ENCODE measurements around the gene CTTNBP2NL.

- no peak for TF ChIP-seq POLR2A (IDR thresholded peaks at IDR 0.05)
- TF ChIP-seq, protein P1, sequence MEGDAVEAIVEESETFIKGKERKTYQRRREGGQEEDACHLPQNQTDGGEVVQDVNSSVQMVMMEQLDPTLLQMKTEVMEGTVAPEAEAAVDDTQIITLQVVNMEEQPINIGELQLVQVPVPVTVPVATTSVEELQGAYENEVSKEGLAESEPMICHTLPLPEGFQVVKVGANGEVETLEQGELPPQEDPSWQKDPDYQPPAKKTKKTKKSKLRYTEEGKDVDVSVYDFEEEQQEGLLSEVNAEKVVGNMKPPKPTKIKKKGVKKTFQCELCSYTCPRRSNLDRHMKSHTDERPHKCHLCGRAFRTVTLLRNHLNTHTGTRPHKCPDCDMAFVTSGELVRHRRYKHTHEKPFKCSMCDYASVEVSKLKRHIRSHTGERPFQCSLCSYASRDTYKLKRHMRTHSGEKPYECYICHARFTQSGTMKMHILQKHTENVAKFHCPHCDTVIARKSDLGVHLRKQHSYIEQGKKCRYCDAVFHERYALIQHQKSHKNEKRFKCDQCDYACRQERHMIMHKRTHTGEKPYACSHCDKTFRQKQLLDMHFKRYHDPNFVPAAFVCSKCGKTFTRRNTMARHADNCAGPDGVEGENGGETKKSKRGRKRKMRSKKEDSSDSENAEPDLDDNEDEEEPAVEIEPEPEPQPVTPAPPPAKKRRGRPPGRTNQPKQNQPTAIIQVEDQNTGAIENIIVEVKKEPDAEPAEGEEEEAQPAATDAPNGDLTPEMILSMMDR (IDR thresholded peaks at IDR 0.05), result no peak
These were observed 13.4 kb downstream of the CTTNBP2NL start for GRCh38 chr1:112409414-112409813.
